A673 (cell line): ENCODE measurements around the gene STYXL1. TPM values are rescaled to one million over a fixed set of nuclear protein-coding genes. Genes with fewer than 3 reads are reported as not detected.

Experiments used
- BruUV-seq: library from RNA; stranded (reverse); fragments of 400-500 nt; replicated peaks from 2 replicates; lab custom pipeline; 2021; lab: Mats Ljungman, UMichigan
- CTCF ChIA-PET: fragments of 300-600 bp; sonication (Branson Sonifier 250); formaldehyde crosslinking; loops from one replicate; lab custom pipeline; 2022; ENCODE audit warnings: antibody characterized with exemption; lab: Charles Lee
- POLR2A ChIA-PET: fragments of 300-600 bp; sonication (Branson Sonifier 250); formaldehyde crosslinking; loops from one replicate; lab custom pipeline; 2022; ENCODE audit warnings: antibody characterized with exemption; ENCODE audit not compliant: low non-redundant PET; lab: Charles Lee
- DNase-seq: peaks from one replicate; pipeline ENCODE4 v3.0.0-alpha.2; 2015; ENCODE audit warnings: low spot score
- H3K27ac ChIP-seq: fragments of 200-600 bp; sonication (generic); 2 replicates; pipeline ENCODE4 v1.5.1; 2016; ENCODE audit warnings: mixed run types, low read depth, mild to moderate bottlenecking, mixed read lengths, antibody characterized with exemption, low read length; ENCODE audit not compliant: poor library complexity, severe bottlenecking
- H3K27me3 ChIP-seq: fragments of 200-600 bp; sonication (generic); replicated peaks from 2 replicates; pipeline ENCODE4 v1.6.1; 2017; ENCODE audit warnings: mixed run types, low read depth, mild to moderate bottlenecking, mixed read lengths, antibody characterized with exemption, low read length; ENCODE audit not compliant: insufficient read depth, poor library complexity
- H3K36me3 ChIP-seq: fragments of 200-600 bp; sonication (generic); 2 replicates; pipeline ENCODE4 v1.6.1; 2016; ENCODE audit warnings: mixed run types, mild to moderate bottlenecking, mixed read lengths, antibody characterized with exemption, low read length; ENCODE audit not compliant: insufficient read depth, poor library complexity, severe bottlenecking
- H3K4me1 ChIP-seq: fragments of 200-600 bp; sonication (generic); 2 replicates; pipeline ENCODE4 v1.6.1; 2017; ENCODE audit warnings: mixed run types, mild to moderate bottlenecking, mixed read lengths, antibody characterized with exemption, low read length; ENCODE audit not compliant: insufficient read depth, poor library complexity, severe bottlenecking
- H3K4me3 ChIP-seq: fragments of 200-600 bp; sonication (generic); 2 replicates; pipeline ENCODE4 v1.5.1; 2016; ENCODE audit warnings: low read depth, mixed run types, mild to moderate bottlenecking, mixed read lengths, low read length; ENCODE audit not compliant: poor library complexity, severe bottlenecking
- H3K9me3 ChIP-seq: fragments of 200-600 bp; sonication (generic); 2 replicates; pipeline ENCODE4 v1.6.1; 2016; ENCODE audit warnings: mixed run types, low read depth, mild to moderate bottlenecking, mixed read lengths, antibody characterized with exemption, low read length; ENCODE audit not compliant: poor library complexity, severe bottlenecking
- EZH2 ChIP-seq: fragments of 200-600 bp; sonication (generic); IDR thresholded peaks from 2 replicates; pipeline ENCODE4 v1.6.1; 2017; ENCODE audit warnings: borderline replicate concordance, low read depth, mild to moderate bottlenecking, mixed read lengths, antibody characterized with exemption, low read length; ENCODE audit not compliant: poor library complexity, severe bottlenecking
- intact Hi-C: fragments of 100-400 bp; cut with micrococcal nuclease; formaldehyde crosslinking; loops from one replicate; pipeline ENCODE4 v1.10.0; 2022; ENCODE audit not compliant: unreplicated experiment
- total RNA-seq: library from RNA; stranded (reverse); gene quantifications from 2 replicates; pipeline ENCODE4 v1.2.3, GENCODE V29; 2021
- TF ChIP-seq, protein P1 (sequence below): fragments of 300-800, 200-600 bp; sonication (generic); conservative IDR thresholded peaks from 2 replicates; pipeline ENCODE4 v1.5.1; 2017; ENCODE audit warnings: low read depth, mild to moderate bottlenecking, antibody characterized with exemption, low read length, moderate library complexity, mixed read lengths

Gene STYXL1
- total RNA-seq, 1 experiment from 2014 or later = 36.3 TPM

- H3K27me3 ChIP-seq = no peaks in the 10 kb centered on the region
- no peak overlapping the region for H3K27ac ChIP-seq
- H3K36me3 ChIP-seq = peaks cover 3% of the 10 kb centered on the region
- no TSS peak for BruUV-seq
- TF ChIP-seq, protein P1, sequence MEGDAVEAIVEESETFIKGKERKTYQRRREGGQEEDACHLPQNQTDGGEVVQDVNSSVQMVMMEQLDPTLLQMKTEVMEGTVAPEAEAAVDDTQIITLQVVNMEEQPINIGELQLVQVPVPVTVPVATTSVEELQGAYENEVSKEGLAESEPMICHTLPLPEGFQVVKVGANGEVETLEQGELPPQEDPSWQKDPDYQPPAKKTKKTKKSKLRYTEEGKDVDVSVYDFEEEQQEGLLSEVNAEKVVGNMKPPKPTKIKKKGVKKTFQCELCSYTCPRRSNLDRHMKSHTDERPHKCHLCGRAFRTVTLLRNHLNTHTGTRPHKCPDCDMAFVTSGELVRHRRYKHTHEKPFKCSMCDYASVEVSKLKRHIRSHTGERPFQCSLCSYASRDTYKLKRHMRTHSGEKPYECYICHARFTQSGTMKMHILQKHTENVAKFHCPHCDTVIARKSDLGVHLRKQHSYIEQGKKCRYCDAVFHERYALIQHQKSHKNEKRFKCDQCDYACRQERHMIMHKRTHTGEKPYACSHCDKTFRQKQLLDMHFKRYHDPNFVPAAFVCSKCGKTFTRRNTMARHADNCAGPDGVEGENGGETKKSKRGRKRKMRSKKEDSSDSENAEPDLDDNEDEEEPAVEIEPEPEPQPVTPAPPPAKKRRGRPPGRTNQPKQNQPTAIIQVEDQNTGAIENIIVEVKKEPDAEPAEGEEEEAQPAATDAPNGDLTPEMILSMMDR = no peak
- TF ChIP-seq EZH2 = no peak
- CTCF ChIA-PET = no interaction called here
- POLR2A ChIA-PET = no interaction called here
- H3K4me1 ChIP-seq = no peaks in the 10 kb centered on the region
- DNase-seq = no peak
- intact Hi-C loops = no loop called here
- no peak overlapping the region for H3K4me3 ChIP-seq
- H3K9me3 ChIP-seq = no peaks in the 10 kb centered on the region
Measured at GRCh38 chr7:75963381-75963995, 84.3 kb downstream of the STYXL1 start.

DNA sequence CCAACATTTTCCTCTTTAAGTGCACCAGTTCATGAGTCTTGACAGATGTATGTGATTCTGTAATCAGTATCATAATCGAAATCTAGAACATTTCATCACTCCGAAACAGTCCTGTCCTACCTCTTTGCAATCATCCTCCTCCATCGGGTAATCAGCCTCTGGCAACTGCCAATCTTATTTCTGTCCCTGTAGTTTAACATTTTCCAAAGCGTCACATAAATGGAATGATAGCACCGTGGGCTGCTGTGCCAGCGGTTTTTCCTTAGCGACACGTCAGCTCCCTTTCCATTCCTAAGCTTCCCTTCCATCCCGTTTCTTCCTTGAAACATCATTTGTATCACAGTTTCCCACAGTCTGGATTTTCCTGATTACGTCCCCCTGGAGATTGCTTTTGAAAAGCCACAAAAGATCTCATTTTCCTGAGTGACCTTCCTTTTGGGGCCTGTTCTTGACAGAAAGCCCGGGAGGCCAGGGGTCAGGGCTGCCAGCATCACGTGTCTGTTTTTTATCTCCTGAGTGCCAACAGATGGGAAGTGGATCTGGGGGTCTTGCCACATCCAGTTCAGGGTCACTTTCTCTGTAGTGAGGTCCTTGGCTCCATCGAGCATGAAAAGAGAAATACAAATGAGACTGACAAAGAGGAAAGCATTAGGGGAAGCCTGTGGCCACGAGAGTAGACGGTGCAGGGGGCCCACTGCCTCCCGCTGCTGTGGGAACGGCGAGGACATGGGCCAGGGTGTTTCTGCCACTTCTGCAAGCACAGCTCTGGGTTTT lies 85.0 kb downstream of the STYXL1 start:
- no peak for DNase-seq
- TF ChIP-seq EZH2 = no peak
- TF ChIP-seq, protein P1 = no peak
- BruUV-seq = no TSS peak
- Histone ChIP-seq H3K36me3 (peaks cover 4% of the 10 kb centered on the region), H3K27ac (no peak overlapping the region), H3K27me3 (no peaks in the 10 kb centered on the region), H3K4me3 (no peak overlapping the region), H3K4me1 (no peaks in the 10 kb centered on the region), H3K9me3 (no peaks in the 10 kb centered on the region)
- intact Hi-C loops = no loop called here
- ChIA-PET CTCF (no interaction called here), POLR2A (no interaction called here)

DNA sequence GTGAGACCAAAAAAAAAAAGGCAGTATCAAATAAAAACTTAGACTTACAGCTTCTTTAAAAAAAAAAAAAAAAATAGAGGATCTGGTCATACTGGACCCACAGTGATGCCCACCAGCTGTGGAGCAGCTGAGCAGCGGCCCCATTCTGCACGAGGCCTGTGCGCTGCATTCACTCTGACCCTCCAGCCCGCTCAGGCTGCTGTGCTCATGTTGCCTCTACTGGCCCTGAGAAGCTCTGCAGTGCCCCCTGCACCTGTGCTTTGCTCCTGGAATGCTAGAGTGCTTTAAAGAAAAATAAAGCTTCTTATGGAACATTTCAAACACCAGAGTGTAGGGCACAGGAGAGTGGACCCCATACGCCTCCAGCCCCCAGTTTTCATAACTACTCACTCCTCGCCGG lies 86.6 kb downstream of the STYXL1 start:
- no peaks in the 10 kb centered on the region for H3K9me3 ChIP-seq
- ChIA-PET POLR2A (no interaction called here), CTCF (interaction anchor here (0.6 to 0.7 kb wide), 2 partner anchors 47 to 217 kb away, joined by 3 to 8 read pairs; no protein-coding TSS in a partner anchor)
- H3K27me3 ChIP-seq = no peaks in the 10 kb centered on the region
- H3K27ac ChIP-seq = no peak overlapping the region
- peaks cover 8% of the 10 kb centered on the region for H3K36me3 ChIP-seq
- no peak for DNase-seq
- H3K4me3 ChIP-seq = no peak overlapping the region
- intact Hi-C loops = no loop called here
- TF ChIP-seq, protein P1 = no peak
- no peak for TF ChIP-seq EZH2
- no TSS peak for BruUV-seq
- no peaks in the 10 kb centered on the region for H3K4me1 ChIP-seq
